OCI-M2 (cell line): ENCODE data around the gene MUC6.

Source experiments
- DNase-seq: peaks from one replicate; lab custom pipeline; 2025; ENCODE audit not compliant: unreplicated experiment; lab: John Stamatoyannopoulos, UW

The MUC6 gene

DNA sequence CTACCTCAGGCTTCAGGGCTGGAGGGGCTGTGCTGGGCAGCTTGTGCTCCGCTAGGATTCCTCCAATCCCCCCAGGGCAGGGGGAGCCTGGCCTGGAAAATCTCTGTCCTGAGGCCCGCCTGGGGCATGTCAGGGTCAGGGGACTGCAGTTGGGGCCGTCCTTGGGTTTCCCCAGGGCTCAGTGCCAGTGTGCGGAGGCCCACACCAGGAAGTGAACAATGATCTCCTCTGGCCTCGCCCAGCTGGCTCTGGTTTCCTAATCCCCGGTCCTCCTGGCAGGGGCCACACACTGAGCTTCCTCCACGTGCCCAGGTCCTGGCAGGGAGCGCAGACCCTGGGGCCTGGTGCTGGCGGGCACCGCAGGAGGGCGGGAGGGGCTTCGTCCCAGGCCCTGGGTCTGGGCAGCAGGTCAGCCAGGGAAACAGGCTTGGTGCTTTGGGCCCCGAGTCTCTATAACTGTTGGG is 36.8 kb upstream of the MUC6 start:
- no peak for DNase-seq

GRCh38 chr11:1072821-1073231 is 36.3 kb upstream of the MUC6 start:
- DNase-seq, result no peak

- DNase-seq, result no peak
Measured at GRCh38 chr11:1072116-1072820, 35.8 kb upstream of the MUC6 start.

GRCh38 chr11:1071571-1072115 is 35.1 kb upstream of the MUC6 start:
- DNase-seq, result no peak

- DNase-seq, result no peak
Measured at GRCh38 chr11:1070594-1071462, 34.3 kb upstream of the MUC6 start.

DNA sequence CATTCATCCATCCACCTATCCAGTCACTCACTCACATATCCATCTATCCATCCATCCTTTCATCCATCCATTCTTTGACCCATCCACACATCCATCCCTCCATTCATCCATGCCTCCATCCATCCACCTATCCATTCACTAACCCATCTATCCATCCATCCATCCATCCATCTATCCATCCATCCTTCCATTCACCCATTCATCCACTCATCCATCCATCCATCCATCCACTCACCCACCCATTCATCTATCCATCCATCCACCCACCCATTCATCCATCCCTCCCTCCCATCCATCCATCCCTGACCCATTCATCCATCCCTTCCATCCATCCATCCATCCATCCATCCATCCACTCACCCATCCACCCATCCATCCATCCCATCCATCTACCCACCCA is 33.2 kb upstream of the MUC6 start:
- no peak for DNase-seq

- no peak for DNase-seq
Measured at GRCh38 chr11:1067812-1068496, 31.4 kb upstream of the MUC6 start.

- no peak for DNase-seq
Measured at GRCh38 chr11:1064167-1064566, 27.6 kb upstream of the MUC6 start.

DNA sequence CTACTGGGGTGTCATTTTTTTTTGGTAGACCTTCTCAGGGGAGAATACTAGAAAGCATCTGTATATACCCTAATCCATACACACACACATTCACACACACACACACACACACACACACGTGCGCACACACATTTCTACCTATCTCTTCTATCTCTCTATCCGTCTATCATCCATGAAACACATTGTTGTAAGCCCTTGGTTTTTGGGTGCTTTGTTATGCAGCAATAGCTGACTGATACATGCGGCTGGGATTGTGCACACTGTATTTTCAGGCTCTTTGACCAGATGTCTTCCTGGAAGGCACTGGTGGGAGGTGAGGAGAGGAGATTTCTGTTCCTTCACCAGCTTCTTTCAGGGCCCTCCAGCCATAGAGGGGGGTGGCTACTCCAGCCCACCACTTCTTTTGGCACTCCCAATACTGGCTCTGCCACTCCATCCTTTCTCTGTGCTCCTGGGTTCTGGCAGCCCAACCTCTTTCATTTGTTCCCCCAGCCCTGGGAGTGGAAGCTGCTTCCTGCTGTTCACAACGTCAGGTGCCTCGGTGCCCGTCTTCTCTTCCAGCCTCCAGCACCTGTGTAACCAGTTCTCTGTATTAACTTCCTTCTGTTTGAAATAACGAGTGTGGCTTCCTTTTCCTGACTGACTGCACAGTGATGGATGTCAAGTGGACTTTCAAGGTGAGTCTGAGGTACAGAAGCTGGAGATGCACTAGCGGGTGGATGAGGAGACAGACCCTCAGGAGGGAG is 25.7 kb upstream of the MUC6 start:
- no peak for DNase-seq

- DNase-seq, result no peak
Measured at GRCh38 chr11:1060852-1061616, 24.5 kb upstream of the MUC6 start.

- no peak for DNase-seq
Measured at GRCh38 chr11:1060410-1060809, 23.9 kb upstream of the MUC6 start.

DNA sequence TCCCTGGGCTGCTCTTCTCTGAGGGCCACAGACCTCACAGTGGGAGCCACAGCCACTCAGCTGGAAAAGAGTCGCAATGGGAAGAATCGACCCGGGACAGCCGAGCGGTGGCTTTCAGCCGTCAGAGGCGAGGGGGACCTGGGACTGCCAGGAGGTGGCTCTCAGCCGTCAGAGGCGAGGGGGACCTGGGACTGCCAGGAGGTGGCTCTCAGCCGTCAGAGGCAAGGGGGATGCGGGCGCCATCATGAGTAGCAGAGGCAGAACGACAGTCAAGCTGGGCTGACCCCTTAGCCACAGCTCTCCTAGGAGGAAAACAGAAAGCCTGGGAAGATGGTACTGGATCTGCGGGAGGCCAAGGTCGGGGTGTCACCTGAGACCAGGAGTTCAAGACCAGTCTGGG is 23.2 kb upstream of the MUC6 start:
- DNase-seq, result no peak

DNA sequence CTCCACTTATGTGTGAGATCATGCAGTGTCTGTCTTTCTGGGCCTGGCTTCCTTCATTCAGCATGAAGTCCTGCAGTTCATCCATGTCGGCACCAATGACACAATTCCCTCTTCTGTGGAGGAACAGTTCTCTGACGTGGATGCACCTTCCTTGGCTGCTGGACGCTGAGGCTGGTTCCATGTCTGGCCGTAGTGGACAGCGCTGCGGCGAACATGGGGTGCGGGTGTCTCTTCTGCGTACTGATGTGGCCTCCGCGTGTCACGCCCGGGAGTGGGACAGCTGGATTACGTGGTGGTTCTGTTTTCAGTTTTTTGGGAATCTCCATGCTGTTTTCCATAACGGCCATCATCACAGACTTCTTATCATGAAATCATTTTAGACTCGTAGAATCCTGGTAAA is 21.3 kb upstream of the MUC6 start:
- no peak for DNase-seq

DNA sequence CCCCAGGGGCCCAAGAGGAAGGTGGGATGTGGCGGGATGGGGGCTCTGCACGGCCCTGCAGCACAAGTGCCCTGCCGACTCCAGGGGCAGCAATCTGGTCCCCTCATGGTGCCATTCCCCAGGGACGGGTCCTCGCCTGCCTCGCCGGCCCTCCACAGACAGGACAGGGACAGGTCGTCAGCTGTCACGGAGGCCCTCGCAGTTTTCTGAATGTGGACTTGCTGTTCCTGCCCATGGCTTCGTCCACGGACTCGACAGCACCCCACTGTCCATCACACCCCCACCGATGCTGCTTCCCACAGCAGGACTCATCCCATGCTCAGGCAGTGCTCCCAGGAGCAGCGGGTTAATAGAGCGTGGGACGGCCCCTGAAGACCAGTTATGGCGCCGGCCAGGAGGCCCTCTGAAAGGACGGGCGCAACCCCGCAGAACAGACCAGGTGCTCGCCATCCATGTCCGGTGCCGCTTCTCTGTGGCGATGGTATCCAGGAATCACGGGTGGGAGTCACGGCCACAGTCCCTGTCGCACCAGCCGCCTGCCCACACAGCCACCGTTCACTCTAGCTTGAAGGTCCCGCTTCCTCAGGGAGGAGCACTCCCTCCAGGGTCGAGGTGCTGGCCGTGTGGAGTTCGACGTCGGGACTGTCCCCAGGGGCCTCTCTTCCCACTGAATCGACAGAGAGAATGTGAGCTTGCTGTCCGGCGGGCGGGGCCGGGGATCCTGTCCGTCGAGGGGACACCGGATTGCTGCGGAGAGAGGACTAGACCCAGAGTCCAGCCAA is 19.7 kb upstream of the MUC6 start:
- DNase-seq, result no peak

DNA sequence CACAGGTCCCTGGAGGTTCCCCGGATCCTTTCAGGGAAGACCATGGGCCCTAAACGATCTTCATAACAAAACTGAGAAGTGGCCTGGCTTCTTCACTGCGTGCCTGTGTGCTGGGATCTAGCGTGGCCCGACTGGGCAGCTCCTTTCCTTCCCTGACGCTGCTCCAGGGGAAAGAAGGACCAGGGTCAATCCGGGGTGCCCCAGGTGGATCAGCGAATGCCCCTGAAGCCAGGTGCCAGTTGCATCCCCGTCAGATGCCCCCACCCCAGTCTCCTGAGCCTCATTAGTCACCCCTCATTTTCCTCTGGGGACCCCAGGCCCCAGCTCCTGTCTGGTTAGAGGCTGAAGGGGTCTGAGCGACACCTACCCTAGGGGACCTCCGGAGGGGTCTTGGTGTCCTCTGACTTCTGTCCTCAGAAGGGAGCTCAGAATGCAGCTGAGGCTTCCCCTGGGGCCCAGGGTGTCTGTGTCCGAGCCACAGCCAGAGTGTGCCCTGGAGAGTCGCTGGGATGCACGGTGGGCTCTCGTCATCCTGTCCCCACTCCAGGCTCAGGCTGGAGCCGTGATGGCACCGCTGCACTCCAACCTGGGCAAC is 18.7 kb upstream of the MUC6 start:
- no peak for DNase-seq

DNA sequence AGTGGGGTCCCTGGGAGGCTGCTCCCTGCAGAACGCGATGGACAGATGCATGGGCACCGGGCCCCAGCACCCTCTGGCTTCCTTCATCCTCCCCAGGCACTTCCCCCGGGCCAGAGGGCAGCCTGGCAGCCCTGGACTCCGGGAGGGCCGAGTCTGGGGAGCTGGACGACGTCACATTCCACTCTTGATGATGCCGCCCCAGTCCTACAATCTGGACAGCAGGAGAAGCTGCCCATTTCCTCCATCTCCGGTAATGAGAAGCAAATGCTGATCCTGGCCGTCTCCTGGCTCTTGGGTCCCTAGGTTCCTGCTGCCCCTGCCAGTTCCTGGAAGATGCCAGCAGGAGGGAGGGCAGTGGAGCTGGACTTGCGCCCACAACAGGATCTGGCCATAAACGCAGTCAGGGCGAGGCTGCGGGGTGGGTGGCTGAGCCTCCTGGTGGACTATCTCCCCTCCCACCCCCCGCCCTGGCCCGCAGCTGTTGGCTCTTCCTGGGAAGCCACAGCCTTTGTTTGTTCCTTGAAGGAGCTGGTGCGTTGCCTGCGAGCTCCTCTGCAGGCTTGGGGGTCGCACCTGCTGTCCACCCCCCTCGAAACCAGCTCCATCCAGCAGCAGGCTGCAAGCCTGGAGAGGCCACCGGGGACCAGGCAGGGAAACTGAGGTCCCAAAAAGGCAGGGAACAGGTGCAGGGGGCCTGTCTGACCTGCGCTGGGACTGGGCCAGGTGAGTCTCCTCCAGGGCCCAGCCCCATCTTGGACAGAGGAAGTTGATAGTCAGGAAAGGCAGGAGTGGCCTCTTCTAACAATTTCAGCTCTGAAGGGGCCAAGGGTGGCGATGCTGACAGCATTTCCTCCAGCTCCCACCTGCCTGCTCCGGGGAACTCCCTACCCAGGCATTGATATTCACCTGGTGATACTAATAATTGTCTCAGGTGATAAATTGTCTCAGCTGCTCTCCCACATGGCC is 17.9 kb upstream of the MUC6 start:
- DNase-seq, result no peak

DNA sequence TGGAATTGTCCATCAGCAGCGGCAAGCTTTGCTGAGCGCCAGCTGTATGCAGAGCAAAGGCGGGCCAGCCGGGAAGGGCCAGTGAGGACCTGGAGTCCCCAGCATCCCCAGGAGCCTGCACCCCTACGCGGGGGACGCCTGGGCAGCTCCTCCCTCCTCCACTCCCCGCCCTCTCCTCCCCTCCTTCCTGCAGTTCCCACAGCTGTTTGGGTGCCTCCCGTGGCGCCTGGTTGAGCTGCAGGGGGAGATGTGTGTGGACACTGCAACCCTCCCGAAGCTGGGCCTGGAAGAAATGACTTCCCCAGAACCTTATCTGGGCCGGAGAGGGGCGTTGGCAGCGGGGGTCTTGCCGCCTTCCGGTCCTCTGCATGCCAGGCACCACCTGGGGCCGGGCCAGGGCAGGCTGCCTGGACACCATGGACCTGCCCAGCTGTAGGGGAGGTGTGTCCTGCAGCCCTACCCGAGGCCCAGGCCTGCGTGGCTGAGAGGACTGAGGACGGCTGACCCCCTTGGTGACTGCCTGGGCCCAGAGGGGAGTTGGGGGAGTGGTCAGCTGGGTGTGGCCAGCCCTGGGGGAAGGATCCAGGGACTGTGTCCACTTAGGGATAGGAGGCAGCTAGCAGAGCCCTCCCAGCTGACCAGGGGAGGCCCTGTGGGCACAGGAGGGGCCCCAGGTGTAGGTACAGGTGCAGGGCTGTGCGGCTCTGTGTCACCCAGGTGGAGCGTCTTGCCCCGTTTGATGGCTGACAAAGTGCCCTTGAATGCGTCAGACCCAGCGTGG is 16.8 kb upstream of the MUC6 start:
- no peak for DNase-seq
